ENCODE measurements around the gene SLC13A1.

DNA sequence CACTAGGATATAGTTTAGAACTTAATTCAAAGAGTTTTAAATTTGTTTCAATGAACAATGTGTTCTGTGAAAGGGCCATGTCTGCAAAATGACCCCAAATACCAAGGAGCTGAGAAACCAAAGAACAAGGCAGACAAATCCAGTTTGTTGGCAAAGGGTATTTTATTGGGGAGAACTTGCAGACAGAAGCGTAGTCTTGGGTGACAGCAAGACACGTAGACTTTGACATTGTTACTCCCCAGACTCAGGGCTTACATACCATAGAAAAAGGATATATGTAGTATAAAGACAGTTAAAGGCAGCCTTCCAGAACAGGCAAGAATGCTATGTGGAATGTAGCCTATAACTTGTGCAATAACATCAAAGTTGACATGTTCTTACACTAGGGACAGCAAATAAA is 109.3 kb downstream of the SLC13A1 start:
- TF ChIP-seq, protein P1, sequence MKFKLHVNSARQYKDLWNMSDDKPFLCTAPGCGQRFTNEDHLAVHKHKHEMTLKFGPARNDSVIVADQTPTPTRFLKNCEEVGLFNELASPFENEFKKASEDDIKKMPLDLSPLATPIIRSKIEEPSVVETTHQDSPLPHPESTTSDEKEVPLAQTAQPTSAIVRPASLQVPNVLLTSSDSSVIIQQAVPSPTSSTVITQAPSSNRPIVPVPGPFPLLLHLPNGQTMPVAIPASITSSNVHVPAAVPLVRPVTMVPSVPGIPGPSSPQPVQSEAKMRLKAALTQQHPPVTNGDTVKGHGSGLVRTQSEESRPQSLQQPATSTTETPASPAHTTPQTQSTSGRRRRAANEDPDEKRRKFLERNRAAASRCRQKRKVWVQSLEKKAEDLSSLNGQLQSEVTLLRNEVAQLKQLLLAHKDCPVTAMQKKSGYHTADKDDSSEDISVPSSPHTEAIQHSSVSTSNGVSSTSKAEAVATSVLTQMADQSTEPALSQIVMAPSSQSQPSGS (CRISPR knock-in tag; IDR thresholded peaks at IDR 0.05; ENCODE audit: borderline replicate concordance, low read depth), result no peak
- TF ChIP-seq, protein P2, sequence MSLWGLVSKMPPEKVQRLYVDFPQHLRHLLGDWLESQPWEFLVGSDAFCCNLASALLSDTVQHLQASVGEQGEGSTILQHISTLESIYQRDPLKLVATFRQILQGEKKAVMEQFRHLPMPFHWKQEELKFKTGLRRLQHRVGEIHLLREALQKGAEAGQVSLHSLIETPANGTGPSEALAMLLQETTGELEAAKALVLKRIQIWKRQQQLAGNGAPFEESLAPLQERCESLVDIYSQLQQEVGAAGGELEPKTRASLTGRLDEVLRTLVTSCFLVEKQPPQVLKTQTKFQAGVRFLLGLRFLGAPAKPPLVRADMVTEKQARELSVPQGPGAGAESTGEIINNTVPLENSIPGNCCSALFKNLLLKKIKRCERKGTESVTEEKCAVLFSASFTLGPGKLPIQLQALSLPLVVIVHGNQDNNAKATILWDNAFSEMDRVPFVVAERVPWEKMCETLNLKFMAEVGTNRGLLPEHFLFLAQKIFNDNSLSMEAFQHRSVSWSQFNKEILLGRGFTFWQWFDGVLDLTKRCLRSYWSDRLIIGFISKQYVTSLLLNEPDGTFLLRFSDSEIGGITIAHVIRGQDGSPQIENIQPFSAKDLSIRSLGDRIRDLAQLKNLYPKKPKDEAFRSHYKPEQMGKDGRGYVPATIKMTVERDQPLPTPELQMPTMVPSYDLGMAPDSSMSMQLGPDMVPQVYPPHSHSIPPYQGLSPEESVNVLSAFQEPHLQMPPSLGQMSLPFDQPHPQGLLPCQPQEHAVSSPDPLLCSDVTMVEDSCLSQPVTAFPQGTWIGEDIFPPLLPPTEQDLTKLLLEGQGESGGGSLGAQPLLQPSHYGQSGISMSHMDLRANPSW (CRISPR knock-in tag; conservative IDR thresholded peaks at IDR 0.05; ENCODE audit: low read depth), result no peak
- no peak for TF ChIP-seq OVOL2 (CRISPR knock-in tag; IDR thresholded peaks at IDR 0.05; ENCODE audit: borderline replicate concordance)
- TF ChIP-seq, protein P3, sequence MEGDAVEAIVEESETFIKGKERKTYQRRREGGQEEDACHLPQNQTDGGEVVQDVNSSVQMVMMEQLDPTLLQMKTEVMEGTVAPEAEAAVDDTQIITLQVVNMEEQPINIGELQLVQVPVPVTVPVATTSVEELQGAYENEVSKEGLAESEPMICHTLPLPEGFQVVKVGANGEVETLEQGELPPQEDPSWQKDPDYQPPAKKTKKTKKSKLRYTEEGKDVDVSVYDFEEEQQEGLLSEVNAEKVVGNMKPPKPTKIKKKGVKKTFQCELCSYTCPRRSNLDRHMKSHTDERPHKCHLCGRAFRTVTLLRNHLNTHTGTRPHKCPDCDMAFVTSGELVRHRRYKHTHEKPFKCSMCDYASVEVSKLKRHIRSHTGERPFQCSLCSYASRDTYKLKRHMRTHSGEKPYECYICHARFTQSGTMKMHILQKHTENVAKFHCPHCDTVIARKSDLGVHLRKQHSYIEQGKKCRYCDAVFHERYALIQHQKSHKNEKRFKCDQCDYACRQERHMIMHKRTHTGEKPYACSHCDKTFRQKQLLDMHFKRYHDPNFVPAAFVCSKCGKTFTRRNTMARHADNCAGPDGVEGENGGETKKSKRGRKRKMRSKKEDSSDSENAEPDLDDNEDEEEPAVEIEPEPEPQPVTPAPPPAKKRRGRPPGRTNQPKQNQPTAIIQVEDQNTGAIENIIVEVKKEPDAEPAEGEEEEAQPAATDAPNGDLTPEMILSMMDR (IDR thresholded peaks at IDR 0.05), result no peak
- TF ChIP-seq, protein P4, sequence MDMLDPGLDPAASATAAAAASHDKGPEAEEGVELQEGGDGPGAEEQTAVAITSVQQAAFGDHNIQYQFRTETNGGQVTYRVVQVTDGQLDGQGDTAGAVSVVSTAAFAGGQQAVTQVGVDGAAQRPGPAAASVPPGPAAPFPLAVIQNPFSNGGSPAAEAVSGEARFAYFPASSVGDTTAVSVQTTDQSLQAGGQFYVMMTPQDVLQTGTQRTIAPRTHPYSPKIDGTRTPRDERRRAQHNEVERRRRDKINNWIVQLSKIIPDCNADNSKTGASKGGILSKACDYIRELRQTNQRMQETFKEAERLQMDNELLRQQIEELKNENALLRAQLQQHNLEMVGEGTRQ (CRISPR knock-in tag; IDR thresholded peaks at IDR 0.05), result no peak
- no peak for TF ChIP-seq ZNF232 (CRISPR knock-in tag; IDR thresholded peaks at IDR 0.05)
